IMR-90 (cell line): ENCODE measurements around the gene LIN52. TPM values are rescaled to one million over a fixed set of nuclear protein-coding genes. Genes with fewer than 3 reads are reported as not detected.

Experiments
- ATAC-seq: fragments of 200-7000 bp; cut with Tn5 transposase; 2 replicates; pipeline ENCODE4 v1.9.1; 2020; ENCODE audit warnings: low read depth, mild to moderate bottlenecking, moderate library complexity
- BruUV-seq: library from RNA; stranded (reverse); fragments of 400-500 nt; replicated peaks from 2 replicates; lab custom pipeline; 2021; lab: Mats Ljungman, UMichigan
- CTCF ChIA-PET: fragments of 300-600 bp; formaldehyde crosslinking; extraction: SDS; loops from one replicate; lab custom pipeline; 2021; ENCODE audit warnings: antibody characterized with exemption; lab: Yijun Ruan, JAX
- POLR2A ChIA-PET: fragments of 300-600 bp; sonication (Branson Sonifier 250); formaldehyde crosslinking; loops from one replicate; lab custom pipeline; 2022; ENCODE audit warnings: antibody characterized with exemption; ENCODE audit not compliant: unreplicated experiment; lab: Charles Lee
- DNase-seq: peaks from one replicate; pipeline ENCODE4 v3.0.0; 2013
- H2AFZ ChIP-seq: replicated peaks from 2 replicates; pipeline ENCODE3; 2013; ENCODE audit warnings: low read length, mild to moderate bottlenecking; ENCODE audit not compliant: poor library complexity
- H2AK5ac ChIP-seq: 2 replicates; pipeline ENCODE4 v1.6.1; 2013; ENCODE audit warnings: low read depth, low read length, inconsistent platforms
- H2AK9ac ChIP-seq: replicated peaks from 2 replicates; pipeline ENCODE3; 2013; ENCODE audit warnings: mild to moderate bottlenecking, low read depth, low read length, moderate library complexity; ENCODE audit not compliant: poor library complexity
- H2BK120ac ChIP-seq: 2 replicates; pipeline ENCODE4 v1.6.1; 2013; ENCODE audit warnings: low read depth, low read length, inconsistent platforms
- H2BK15ac ChIP-seq: 3 replicates; pipeline ENCODE4 v1.6.1; 2013; ENCODE audit warnings: low read depth, low read length, inconsistent platforms
- H2BK20ac ChIP-seq: 2 replicates; pipeline ENCODE4 v1.6.1; 2013; ENCODE audit warnings: low read depth, mild to moderate bottlenecking, inconsistent platforms, low read length, moderate library complexity
- H2BK5ac ChIP-seq: 2 replicates; pipeline ENCODE4 v1.6.1; 2013; ENCODE audit warnings: mild to moderate bottlenecking, low read depth, low read length, inconsistent platforms; ENCODE audit not compliant: poor library complexity, severe bottlenecking
- H3K14ac ChIP-seq: replicated peaks from 2 replicates; pipeline ENCODE4 v1.6.1; 2013; ENCODE audit warnings: low read depth, low read length, inconsistent platforms
- H3K18ac ChIP-seq: 2 replicates; pipeline ENCODE4 v1.6.1; 2013; ENCODE audit warnings: low read depth, low read length, control low read depth
- H3K23ac ChIP-seq: 2 replicates; pipeline ENCODE4 v1.6.1; 2013; ENCODE audit warnings: low read depth, low read length, inconsistent platforms
- H3K27ac ChIP-seq: 2 replicates; pipeline ENCODE4 v1.5.1; 2013; ENCODE audit warnings: mild to moderate bottlenecking, control low read depth, low read length; ENCODE audit not compliant: insufficient read depth
- H3K27me3 ChIP-seq: 2 replicates; pipeline ENCODE4 v1.6.1; 2013; ENCODE audit warnings: low read length; ENCODE audit not compliant: control insufficient read depth, insufficient read depth
- H3K36me3 ChIP-seq: 2 replicates; pipeline ENCODE4 v1.6.1; 2013; ENCODE audit warnings: low read length, mixed read lengths; ENCODE audit not compliant: control insufficient read depth, insufficient read depth
- H3K4ac ChIP-seq: 2 replicates; pipeline ENCODE4 v1.6.1; 2013; ENCODE audit warnings: low read depth, low read length, inconsistent platforms
- H3K4me1 ChIP-seq: 2 replicates; pipeline ENCODE4 v1.6.1; 2013; ENCODE audit warnings: low read length, mixed read lengths; ENCODE audit not compliant: control insufficient read depth, insufficient read depth
- H3K4me2 ChIP-seq: 2 replicates; pipeline ENCODE4 v1.6.1; 2013; ENCODE audit warnings: low read depth, mild to moderate bottlenecking, control low read depth, low read length, moderate library complexity
- H3K4me3 ChIP-seq: 2 replicates; pipeline ENCODE4 v1.5.1; 2013; ENCODE audit warnings: low read depth, mild to moderate bottlenecking, control low read depth, low read length, moderate library complexity; ENCODE audit not compliant: insufficient read depth
- H3K56ac ChIP-seq: 2 replicates; pipeline ENCODE4 v1.6.1; 2013; ENCODE audit warnings: low read length, inconsistent platforms; ENCODE audit not compliant: insufficient read depth; ENCODE audit errors: extremely low read depth
- H3K79me1 ChIP-seq, 2 experiments: 2 replicates each; pipeline ENCODE4 v1.6.1; 2013; ENCODE audit warnings: low read length in 2 of 2, inconsistent platforms in 1 of 2, low read depth in 1 of 2
- H3K9ac ChIP-seq: 2 replicates; pipeline ENCODE4 v1.6.1; 2013; ENCODE audit warnings: low read depth, low read length, control low read depth
- H3K9me1 ChIP-seq: 2 replicates; pipeline ENCODE4 v1.6.1; 2013; ENCODE audit warnings: low read length, inconsistent platforms; ENCODE audit not compliant: insufficient read depth
- H3K9me3 ChIP-seq: 2 replicates; pipeline ENCODE4 v1.6.1; 2013; ENCODE audit warnings: low read length; ENCODE audit not compliant: control insufficient read depth, insufficient read depth
- H4K20me1 ChIP-seq: 2 replicates; pipeline ENCODE4 v1.6.1; 2013; ENCODE audit warnings: low read length, inconsistent platforms; ENCODE audit not compliant: insufficient read depth
- H4K5ac ChIP-seq: 2 replicates; pipeline ENCODE4 v1.6.1; 2013; ENCODE audit warnings: mild to moderate bottlenecking, low read depth, low read length, control low read depth
- H4K8ac ChIP-seq, 2 experiments: 2 replicates each; pipeline ENCODE4 v1.6.1; 2013; ENCODE audit warnings: low read depth in 2 of 2, low read length in 2 of 2, control low read depth in 1 of 2, inconsistent platforms in 1 of 2
- H4K91ac ChIP-seq: 2 replicates; pipeline ENCODE4 v1.6.1; 2013; ENCODE audit warnings: low read depth, low read length, inconsistent platforms; ENCODE audit not compliant: insufficient read depth
- BHLHE40 ChIP-seq: fragments of 150-350 bp; IDR thresholded peaks from 2 replicates; pipeline ENCODE4 v1.6.1; 2016; ENCODE audit warnings: mild to moderate bottlenecking, low read depth, low read length
- CEBPB ChIP-seq: IDR thresholded peaks from 2 replicates; pipeline ENCODE4 v1.6.1; 2012; ENCODE audit warnings: low read depth, low read length, improper control_type of control experiment
- CHD1 ChIP-seq: IDR thresholded peaks from 2 replicates; pipeline ENCODE4 v1.6.1; 2012; ENCODE audit warnings: low read depth, low read length, improper control_type of control experiment
- CTCF ChIP-seq: conservative IDR thresholded peaks from 2 replicates; pipeline ENCODE4 v1.5.1; 2012; ENCODE audit warnings: mild to moderate bottlenecking, low read depth, low read length, improper control_type of control experiment
- FOS ChIP-seq: fragments of 150-350 bp; IDR thresholded peaks from 2 replicates; pipeline ENCODE4 v1.6.1; 2016; ENCODE audit warnings: low read depth, low read length
- MAFK ChIP-seq: IDR thresholded peaks from 2 replicates; pipeline ENCODE4 v1.6.1; 2012; ENCODE audit warnings: low read depth, low read length, improper control_type of control experiment
- MAZ ChIP-seq: IDR thresholded peaks from 2 replicates; pipeline ENCODE4 v1.6.1; 2012; ENCODE audit warnings: low read depth, mild to moderate bottlenecking, low read length, improper control_type of control experiment, moderate library complexity, borderline replicate concordance
- MXI1 ChIP-seq: IDR thresholded peaks from 2 replicates; pipeline ENCODE4 v1.6.1; 2012; ENCODE audit warnings: low read depth, mild to moderate bottlenecking, low read length, moderate library complexity, borderline replicate concordance
- NFE2L2 ChIP-seq: fragments of 150-350 bp; IDR thresholded peaks from 2 replicates; pipeline ENCODE4 v1.6.1; 2016; ENCODE audit warnings: low read depth, mild to moderate bottlenecking, low read length
- POLR2A ChIP-seq: IDR thresholded peaks from 2 replicates; pipeline ENCODE4 v1.6.1; 2012; ENCODE audit warnings: mild to moderate bottlenecking, low read depth, low read length
- RAD21 ChIP-seq: IDR thresholded peaks from 2 replicates; pipeline ENCODE4 v1.6.1; 2012; ENCODE audit warnings: low read length, improper control_type of control experiment
- RCOR1 ChIP-seq: IDR thresholded peaks from 2 replicates; pipeline ENCODE4 v1.6.1; 2012; ENCODE audit warnings: mild to moderate bottlenecking, low read length, improper control_type of control experiment; ENCODE audit not compliant: insufficient replicate concordance
- RFX5 ChIP-seq: IDR thresholded peaks from 2 replicates; pipeline ENCODE4 v1.8.0; 2012; ENCODE audit warnings: low read depth, mild to moderate bottlenecking, low read length, moderate library complexity
- SMC3 ChIP-seq: fragments of 150-350 bp; IDR thresholded peaks from 2 replicates; pipeline ENCODE4 v1.6.1; 2016; ENCODE audit warnings: low read depth, mild to moderate bottlenecking, antibody characterized with exemption, low read length, moderate library complexity
- WGBS, 2 experiments: methylation state at CpG; one replicate each; pipeline versions ENCODE4 v1.1.5 to v1.1.7; 2013; ENCODE audit warnings: missing lambda C conversion rate in 2 of 2; ENCODE audit not compliant: insufficient read length in 1 of 2; ENCODE audit errors: extremely low coverage in 2 of 2; 5-methylcytosine and 5-hydroxymethylcytosine counted together
- dilution Hi-C: fragments of 300-500 bp; cut with HindIII; formaldehyde crosslinking; loops from one replicate; pipeline ENCODE4 v1.14.3; 2018; ENCODE audit warnings: low sequenced_read_pairs; ENCODE audit not compliant: unreplicated experiment
- in situ Hi-C: fragments of 300-500 bp; cut with MboI; formaldehyde crosslinking; loops from 3 replicates; pipeline ENCODE4 v1.14.3; 2019; ENCODE audit warnings: low sequenced_read_pairs, inconsistent platforms, mixed read lengths
- intact Hi-C: fragments of 100-400 bp; cut with micrococcal nuclease; formaldehyde crosslinking; loops from 2 replicates; pipeline ENCODE4 v1.10.0; 2022
- polyA plus RNA-seq, 3 experiments: library from polyadenylated mRNA; depleted of rRNA; stranded (reverse); fragments of >200 nt; gene quantifications; 2 replicates each; pipeline ENCODE4 v1.2.3, GENCODE V29; 2012; ENCODE audit warnings: low replicate concordance in 1 of 3
- total RNA-seq: library from RNA; depleted of rRNA; stranded (reverse); fragments of >200 nt; gene quantifications from 2 replicates; pipeline ENCODE4 v1.2.3, GENCODE V29; 2012
- TF ChIP-seq, protein P1 (sequence below): fragments of 150-350 bp; IDR thresholded peaks from 2 replicates; pipeline ENCODE4 v1.6.1; 2017; ENCODE audit warnings: mild to moderate bottlenecking, antibody characterized with exemption, low read length, low read depth

LIN52 gene
- total and polyA plus RNA-seq, 2 of the 4 experiments (the other 2 are of a cell fraction): 6.1 to 11.5 TPM

DNA sequence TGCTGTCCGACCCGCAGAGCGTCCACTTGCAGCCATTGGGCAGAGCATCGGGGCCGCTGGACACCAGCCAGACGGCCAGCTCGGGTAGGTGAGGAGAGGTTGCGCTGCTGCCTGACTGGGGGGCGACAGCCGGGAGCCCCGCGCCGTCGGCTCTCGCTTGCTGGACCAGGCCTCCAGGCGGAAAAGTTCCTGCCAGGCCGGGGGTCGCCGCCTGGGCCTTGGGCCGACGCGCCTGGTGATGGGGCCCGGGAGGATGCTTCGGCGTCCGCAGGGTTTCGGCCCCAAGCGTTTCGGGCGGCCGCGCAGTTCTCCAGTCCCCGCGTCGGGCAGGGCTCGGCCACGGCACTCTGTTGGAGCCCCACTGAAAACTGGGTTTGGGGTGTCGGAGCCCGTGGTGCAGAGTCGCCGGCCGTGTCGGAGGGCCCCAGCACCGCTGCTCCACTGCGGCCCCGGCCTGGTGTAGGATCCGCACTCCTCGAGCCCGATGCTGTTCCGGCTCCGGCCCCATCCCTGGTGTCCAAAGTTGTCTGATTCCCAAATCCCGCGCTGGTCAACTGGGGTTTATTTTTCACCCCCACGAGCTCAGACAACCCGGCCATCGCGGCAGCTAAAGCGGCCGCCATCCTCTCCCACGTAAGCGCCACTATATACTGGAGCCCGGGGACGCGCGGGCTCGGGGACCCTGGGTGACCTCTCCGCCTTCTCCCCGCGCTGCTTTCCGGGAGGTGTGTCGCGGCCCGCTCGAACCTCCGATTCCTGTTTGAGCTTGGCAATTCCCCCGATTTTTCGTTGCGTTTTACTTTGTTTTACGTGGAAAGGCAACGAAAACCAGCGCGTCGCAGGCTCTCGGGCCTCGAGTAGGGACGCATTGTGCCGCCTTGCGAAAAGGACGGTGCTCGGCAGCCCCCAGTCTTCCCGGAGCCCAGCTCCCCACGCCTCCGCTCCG is 155.4 kb downstream of the LIN52 start:
- no peak overlapping the region for H3K56ac ChIP-seq
- H2AFZ ChIP-seq: peak overlapping the region; percentile 49
- H3K4me2 ChIP-seq: no peak overlapping the region
- no peak overlapping the region for H2BK20ac ChIP-seq
- DNase-seq (no peak), ATAC-seq (peak; percentile 22; the same call in 1 of the 2 replicates)
- H3K18ac ChIP-seq: no peak overlapping the region
- H3K14ac ChIP-seq: no peak overlapping the region
- no peak overlapping the region for H4K91ac ChIP-seq
- dilution Hi-C loops (no loop called here), intact Hi-C loops (no loop called here), in situ Hi-C loops (no loop called here)
- 2% methylated on average over 56 of the region's 94 CpGs; no CpG with 5 or more reads in 1 of the 2 experiments for WGBS, 2 experiments
- H3K23ac ChIP-seq: no peak overlapping the region
- H3K9me3 ChIP-seq: peaks cover 8% of the 10 kb centered on the region; the same call in 1 of the 2 replicates
- CTCF ChIA-PET: no interaction called here
- no peak overlapping the region for H2AK5ac ChIP-seq
- no peak overlapping the region for H3K27ac ChIP-seq
- H3K9me1 ChIP-seq: no peaks in the 10 kb centered on the region
- H2AK9ac ChIP-seq: peak overlapping the region; percentile 47
- H3K4me3 ChIP-seq: no peak overlapping the region
- peaks cover 28% of the 10 kb centered on the region for H4K20me1 ChIP-seq
- H3K36me3 ChIP-seq: no peaks in the 10 kb centered on the region
- H2BK120ac ChIP-seq: no peak overlapping the region
- POLR2A ChIA-PET: no interaction called here
- no peak overlapping the region for H3K9ac ChIP-seq
- no TSS peak for BruUV-seq
- no peak overlapping the region for H4K8ac ChIP-seq
- H3K4ac ChIP-seq: no peak overlapping the region
- no peak overlapping the region for H2BK15ac ChIP-seq
- no peaks in the 10 kb centered on the region for H3K79me1 ChIP-seq
- no peaks in the 10 kb centered on the region for H3K4me1 ChIP-seq
- peaks cover 86% of the 10 kb centered on the region for H3K27me3 ChIP-seq
- no peak overlapping the region for H2BK5ac ChIP-seq
- no peak overlapping the region for H4K5ac ChIP-seq
- no peak for TF ChIP-seq MAZ
- no peak for TF ChIP-seq POLR2A
- TF ChIP-seq NFE2L2: no peak
- no peak for TF ChIP-seq CEBPB
- TF ChIP-seq CHD1: no peak
- no peak for TF ChIP-seq RAD21
- no peak for TF ChIP-seq FOS
- TF ChIP-seq SMC3: no peak
- no peak for TF ChIP-seq MXI1
- TF ChIP-seq MAFK: no peak
- no peak for TF ChIP-seq RFX5
- TF ChIP-seq RCOR1: no peak
- TF ChIP-seq, protein P1, sequence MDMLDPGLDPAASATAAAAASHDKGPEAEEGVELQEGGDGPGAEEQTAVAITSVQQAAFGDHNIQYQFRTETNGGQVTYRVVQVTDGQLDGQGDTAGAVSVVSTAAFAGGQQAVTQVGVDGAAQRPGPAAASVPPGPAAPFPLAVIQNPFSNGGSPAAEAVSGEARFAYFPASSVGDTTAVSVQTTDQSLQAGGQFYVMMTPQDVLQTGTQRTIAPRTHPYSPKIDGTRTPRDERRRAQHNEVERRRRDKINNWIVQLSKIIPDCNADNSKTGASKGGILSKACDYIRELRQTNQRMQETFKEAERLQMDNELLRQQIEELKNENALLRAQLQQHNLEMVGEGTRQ: no peak
- no peak for TF ChIP-seq CTCF
- TF ChIP-seq BHLHE40: no peak
